A673 (cell line): ENCODE measurements around the gene SMYD3.

Source experiments
- EZH2 ChIP-seq: fragments of 200-600 bp; sonication (generic); IDR thresholded peaks from 2 replicates; pipeline ENCODE4 v1.6.1; 2017; ENCODE audit warnings: borderline replicate concordance, low read depth, mild to moderate bottlenecking, mixed read lengths, antibody characterized with exemption, low read length; ENCODE audit not compliant: poor library complexity, severe bottlenecking
- TF ChIP-seq, protein P1 (sequence below): fragments of 300-800, 200-600 bp; sonication (generic); conservative IDR thresholded peaks from 2 replicates; pipeline ENCODE4 v1.5.1; 2017; ENCODE audit warnings: low read depth, mild to moderate bottlenecking, antibody characterized with exemption, low read length, moderate library complexity, mixed read lengths

- TF ChIP-seq, protein P1, sequence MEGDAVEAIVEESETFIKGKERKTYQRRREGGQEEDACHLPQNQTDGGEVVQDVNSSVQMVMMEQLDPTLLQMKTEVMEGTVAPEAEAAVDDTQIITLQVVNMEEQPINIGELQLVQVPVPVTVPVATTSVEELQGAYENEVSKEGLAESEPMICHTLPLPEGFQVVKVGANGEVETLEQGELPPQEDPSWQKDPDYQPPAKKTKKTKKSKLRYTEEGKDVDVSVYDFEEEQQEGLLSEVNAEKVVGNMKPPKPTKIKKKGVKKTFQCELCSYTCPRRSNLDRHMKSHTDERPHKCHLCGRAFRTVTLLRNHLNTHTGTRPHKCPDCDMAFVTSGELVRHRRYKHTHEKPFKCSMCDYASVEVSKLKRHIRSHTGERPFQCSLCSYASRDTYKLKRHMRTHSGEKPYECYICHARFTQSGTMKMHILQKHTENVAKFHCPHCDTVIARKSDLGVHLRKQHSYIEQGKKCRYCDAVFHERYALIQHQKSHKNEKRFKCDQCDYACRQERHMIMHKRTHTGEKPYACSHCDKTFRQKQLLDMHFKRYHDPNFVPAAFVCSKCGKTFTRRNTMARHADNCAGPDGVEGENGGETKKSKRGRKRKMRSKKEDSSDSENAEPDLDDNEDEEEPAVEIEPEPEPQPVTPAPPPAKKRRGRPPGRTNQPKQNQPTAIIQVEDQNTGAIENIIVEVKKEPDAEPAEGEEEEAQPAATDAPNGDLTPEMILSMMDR = no peak
- no peak for TF ChIP-seq EZH2
Measured at GRCh38 chr1:246437961-246438360, 69.1 kb downstream of the SMYD3 start.
